Endothelial cell of umbilical vein (primary cell): ENCODE data around the gene SELPLG. TPM values are rescaled to one million over a fixed set of nuclear protein-coding genes. Genes with fewer than 3 reads are reported as not detected.

Source experiments
- BruUV-seq: library from RNA; stranded (reverse); fragments of 400-500 nt; replicated peaks from 2 replicates; lab custom pipeline; 2021; lab: Mats Ljungman, UMichigan
- CTCF ChIA-PET: fragments of 300-600, 350-600 bp; sonication (Branson Sonifier 250); formaldehyde crosslinking; loops from one replicate; lab custom pipeline; 2021; ENCODE audit warnings: antibody characterized with exemption, inconsistent platforms; lab: Charles Lee
- POLR2A ChIA-PET: fragments of 300-600, 350-600 bp; sonication (Branson Sonifier 250); formaldehyde crosslinking; loops from one replicate; lab custom pipeline; 2021; ENCODE audit warnings: antibody characterized with exemption, inconsistent platforms; lab: Charles Lee
- DNase-seq: peaks from one replicate; pipeline ENCODE4 v3.0.0-alpha.2; 2011; ENCODE audit warnings: low read depth, low spot score
- FAIRE-seq: peaks from 2 replicates; lab custom pipeline; 2011; peaks lifted over from hg19 to GRCh38; lab: Jason Lieb, UNC
- H2AFZ ChIP-seq: 2 replicates; pipeline ENCODE4 v1.6.0; 2012; ENCODE audit warnings: low read depth, low read length, control low read depth, inconsistent platforms
- H3K27ac ChIP-seq: 2 replicates; pipeline ENCODE4 v1.5.1; 2011; ENCODE audit warnings: low read depth, mild to moderate bottlenecking, control low read depth, low read length, moderate library complexity; ENCODE audit not compliant: insufficient read depth
- H3K27me3 ChIP-seq, 2 experiments: 2 replicates each; pipeline versions ENCODE4 v1.6.0 to v1.6.1; 2011; ENCODE audit warnings: low read length in 2 of 2, mixed read lengths in 1 of 2; ENCODE audit not compliant: control insufficient read depth in 2 of 2, insufficient read depth in 2 of 2
- H3K36me3 ChIP-seq, 2 experiments: 2 replicates in 1 of 2; 3 replicates in 1 of 2; pipeline ENCODE4 v1.5.1; 2011; ENCODE audit warnings: low read length in 2 of 2, mild to moderate bottlenecking in 1 of 2, moderate library complexity in 1 of 2; ENCODE audit not compliant: control insufficient read depth in 2 of 2, insufficient read depth in 2 of 2; ENCODE audit errors: extremely low read depth in 1 of 2
- H3K4me1 ChIP-seq: 3 replicates; pipeline ENCODE4 v1.5.1; 2011; ENCODE audit warnings: mild to moderate bottlenecking, low read length; ENCODE audit not compliant: control insufficient read depth, insufficient read depth; ENCODE audit errors: extremely low read depth
- H3K4me2 ChIP-seq: 2 replicates; pipeline ENCODE4 v1.6.1; 2011; ENCODE audit warnings: low read length, control low read depth, mixed read lengths; ENCODE audit not compliant: insufficient read depth
- H3K4me3 ChIP-seq, 3 experiments: fragments of 200-600 bp in 1 of 3; sonication (generic), shearing (Covaris generic) in 1 of 3; replicated peaks in 1 of 3; 2 replicates each; pipeline ENCODE4 v1.5.1; 2011 to 2016; ENCODE audit warnings: control low read depth in 3 of 3, low read length in 3 of 3, mild to moderate bottlenecking in 2 of 3, inconsistent platforms in 1 of 3, low read depth in 1 of 3, moderate library complexity in 1 of 3; ENCODE audit not compliant: insufficient read depth in 1 of 3
- H3K79me2 ChIP-seq: 2 replicates; pipeline ENCODE4 v1.6.0; 2012; ENCODE audit warnings: low read length, inconsistent platforms; ENCODE audit not compliant: control insufficient read depth, insufficient read depth
- H3K9ac ChIP-seq: replicated peaks from 2 replicates; pipeline ENCODE3; 2011; ENCODE audit warnings: low read length, control low read depth; ENCODE audit not compliant: insufficient read depth; ENCODE audit errors: extremely low read depth
- H3K9me1 ChIP-seq: replicated peaks from 3 replicates; pipeline ENCODE4 v1.6.0; 2011; ENCODE audit warnings: mild to moderate bottlenecking, low read length; ENCODE audit not compliant: control insufficient read depth, insufficient read depth; ENCODE audit errors: extremely low read depth
- H3K9me3 ChIP-seq: replicated peaks from 2 replicates; pipeline ENCODE4 v1.5.1; 2012; ENCODE audit warnings: low read length, inconsistent platforms; ENCODE audit not compliant: control insufficient read depth, insufficient read depth
- H4K20me1 ChIP-seq: replicated peaks from 2 replicates; pipeline ENCODE3; 2011; ENCODE audit warnings: mild to moderate bottlenecking, low read length; ENCODE audit not compliant: control insufficient read depth, insufficient read depth; ENCODE audit errors: extremely low read depth
- CTCF ChIP-seq, 2 donors: IDR thresholded peaks; 1 replicate in 1 of 2; 2 replicates in 1 of 2; pipeline ENCODE4 v1.5.1; 2011; ENCODE audit warnings: low read length in 2 of 2, mild to moderate bottlenecking in 2 of 2, moderate library complexity in 2 of 2, control low read depth in 1 of 2, inconsistent platforms in 1 of 2, low read depth in 1 of 2; ENCODE audit not compliant: insufficient read depth in 1 of 2; ENCODE audit errors: extremely low read depth in 1 of 2
- EZH2 ChIP-seq: IDR thresholded peaks from 2 replicates; pipeline ENCODE4 v1.6.1; 2012; ENCODE audit warnings: borderline replicate concordance, low read depth, mild to moderate bottlenecking, moderate library complexity, low read length, inconsistent platforms; ENCODE audit not compliant: severe bottlenecking
- FOS ChIP-seq: IDR thresholded peaks from 2 replicates; pipeline ENCODE4 v1.6.1; 2011; ENCODE audit warnings: mild to moderate bottlenecking, low read length, moderate library complexity, borderline replicate concordance; ENCODE audit not compliant: insufficient read depth
- GATA2 ChIP-seq: IDR thresholded peaks from 2 replicates; pipeline ENCODE4 v1.7.0; 2011; ENCODE audit warnings: low read depth, mild to moderate bottlenecking, moderate library complexity, mixed read lengths, low read length; ENCODE audit not compliant: insufficient read length, insufficient read depth
- POLR2A ChIP-seq: IDR thresholded peaks from 2 replicates; pipeline ENCODE4 v1.6.1; 2012; ENCODE audit warnings: low read depth, mild to moderate bottlenecking, control low read depth, low read length
- POLR2AphosphoS5 ChIP-seq: IDR thresholded peaks from 2 replicates; pipeline ENCODE4 v1.6.1; 2012; ENCODE audit warnings: low read depth, mild to moderate bottlenecking, control low read depth, low read length, moderate library complexity; ENCODE audit not compliant: insufficient read depth
- dilution Hi-C: fragments of 300-500 bp; cut with MboI; formaldehyde crosslinking; loops from one replicate; pipeline ENCODE4 v1.15.0; 2019; ENCODE audit warnings: low sequenced_read_pairs; ENCODE audit not compliant: extremely low pct_ligation_motif_present
- intact Hi-C: fragments of 100-400 bp; cut with micrococcal nuclease; formaldehyde crosslinking; loops from one replicate; pipeline ENCODE4 v1.10.0; 2022
- polyA plus RNA-seq, 4 experiments: library from polyadenylated mRNA; depleted of rRNA in 3 of 4; stranded (reverse) in 3 of 4; unstranded in 1 of 4; fragments of >200 nt; gene quantifications; 2 replicates each; pipeline versions ENCODE4 v1.2.1 to v1.2.3, GENCODE V29; 2011 to 2012; ENCODE audit warnings: missing spikeins in 1 of 4
- total RNA-seq: library from RNA; stranded (reverse); gene quantifications from 2 replicates; pipeline ENCODE4 v1.2.3, GENCODE V29; 2021

The SELPLG gene
- total and polyA plus RNA-seq, 2 donors (not counting 3 experiments of a cell fraction or from before 2014, with no cell fraction given), result 1.0 to 1.2 TPM

DNA sequence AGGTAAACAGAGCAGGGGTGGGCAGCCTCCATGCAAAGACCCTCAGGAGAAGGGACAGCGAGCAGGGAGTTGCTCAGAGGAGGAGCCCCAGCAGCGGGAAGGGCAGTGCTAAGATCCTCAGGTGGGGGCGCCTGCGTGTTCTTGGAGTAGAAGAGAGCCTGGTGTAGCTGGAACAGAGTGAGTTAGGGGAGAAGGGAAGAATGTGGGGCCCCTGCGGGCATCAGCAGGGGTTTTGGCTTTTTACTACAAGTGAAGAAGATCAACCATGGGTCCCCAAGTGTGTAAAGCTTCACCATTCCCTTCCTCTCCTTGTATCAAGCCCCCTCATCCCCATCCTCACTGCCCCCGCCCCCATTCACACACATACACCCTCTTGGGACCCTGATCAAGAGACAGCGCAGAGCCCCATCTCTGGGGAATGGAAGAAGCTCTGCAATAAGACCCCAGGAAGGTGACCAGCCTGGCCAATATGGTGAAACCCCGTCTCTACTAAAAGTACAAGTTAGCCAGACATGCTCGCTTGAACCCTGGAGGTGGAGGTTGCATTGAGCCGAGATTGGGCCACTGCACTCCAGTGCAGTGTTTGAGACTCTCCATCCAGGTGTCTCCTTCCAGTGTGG lies 25.6 kb downstream of the SELPLG start:
- H3K4me3 ChIP-seq, result no peak overlapping the region
- TF ChIP-seq CTCF (IDR thresholded peaks at IDR 0.05; ENCODE audit: extremely low read depth in 1 of 2, insufficient read depth in 1 of 2, low read depth in 1 of 2, low read length in 2 of 2), result no peak
- TF ChIP-seq POLR2A, result no peak
- no peak for TF ChIP-seq FOS
- no peak for TF ChIP-seq POLR2AphosphoS5
- no peak for TF ChIP-seq GATA2
- TF ChIP-seq EZH2, result no peak
- ChIA-PET CTCF (interaction anchor here (3.1 kb wide), 1 partner anchor 10 kb away, joined by 15 read pairs; no protein-coding TSS in a partner anchor), POLR2A (no interaction called here)
- H3K9me1 ChIP-seq, result no peaks in the 10 kb centered on the region
- no TSS peak for BruUV-seq
- no peak overlapping the region for H3K4me2 ChIP-seq
- intact Hi-C loops, result no loop called here
- H4K20me1 ChIP-seq, result no peaks in the 10 kb centered on the region
- FAIRE-seq (no peak), DNase-seq (no peak)
- no peaks in the 10 kb centered on the region for H3K27me3 ChIP-seq
- dilution Hi-C loops, result no loop called here
- no peak overlapping the region for H3K27ac ChIP-seq
- H3K9me3 ChIP-seq, result no peaks in the 10 kb centered on the region
- H3K4me1 ChIP-seq, result no peaks in the 10 kb centered on the region
- H3K9ac ChIP-seq, result no peak overlapping the region
- no peaks in the 10 kb centered on the region for H3K36me3 ChIP-seq
- no peaks in the 10 kb centered on the region for H3K79me2 ChIP-seq
- H2AFZ ChIP-seq, result no peak overlapping the region
